Measurements from ENCODE around the gene CLEC4M. TPM values are rescaled to one million over a fixed set of nuclear protein-coding genes. Genes with fewer than 3 reads are reported as not detected.

CLEC4M gene
- total and polyA plus RNA-seq, 2 donors: not detected

GRCh38 chr19:7771072-7771471 lies 8.0 kb downstream of the CLEC4M start:
- no peaks in the 10 kb centered on the region for H3K36me3 ChIP-seq (ENCODE audit: insufficient read depth)
- WGBS: 72% methylated on average over 8 of the region's 8 CpGs
- H3K4me1 ChIP-seq (ENCODE audit: insufficient read depth): no peaks in the 10 kb centered on the region
- H3K4me3 ChIP-seq (ENCODE audit: low read depth, low read length): no peak overlapping the region
- no peak overlapping the region for H3K27ac ChIP-seq (ENCODE audit: low read depth)
- no peak for DNase-seq (ENCODE audit: extremely low spot score)

GRCh38 chr19:7772752-7773291 lies 9.8 kb downstream of the CLEC4M start:
- no peaks in the 10 kb centered on the region for H3K4me1 ChIP-seq (ENCODE audit: insufficient read depth)

GRCh38 chr19:7773841-7774240 lies 10.8 kb downstream of the CLEC4M start:
- Histone ChIP-seq H3K27ac (ENCODE audit: low read depth) (no peak overlapping the region), H3K36me3 (ENCODE audit: insufficient read depth) (no peaks in the 10 kb centered on the region), H3K4me1 (ENCODE audit: insufficient read depth) (no peaks in the 10 kb centered on the region), H3K4me3 (ENCODE audit: low read depth, low read length) (no peak overlapping the region)
- 69% methylated on average over 9 of the region's 9 CpGs for WGBS
- no peak for DNase-seq (ENCODE audit: extremely low spot score)

More at GRCh38 chr19:7772752-7773291, 9.8 kb downstream of the CLEC4M start:
- DNase-seq (ENCODE audit: extremely low spot score): no peak
- Histone ChIP-seq H3K36me3 (ENCODE audit: insufficient read depth) (no peaks in the 10 kb centered on the region), H3K27ac (ENCODE audit: low read depth) (no peak overlapping the region), H3K4me3 (ENCODE audit: low read depth, low read length) (no peak overlapping the region)
- WGBS: 36% methylated on average over 8 of the region's 8 CpGs

GRCh38 chr19:7775761-7776160 lies 12.7 kb downstream of the CLEC4M start:
- H3K36me3 ChIP-seq (ENCODE audit: insufficient read depth): no peaks in the 10 kb centered on the region
- DNase-seq (ENCODE audit: extremely low spot score): no peak
- 90% methylated on average over 9 of the region's 9 CpGs for WGBS
- no peak overlapping the region for H3K4me3 ChIP-seq (ENCODE audit: low read depth, low read length)
- H3K27ac ChIP-seq (ENCODE audit: low read depth): no peak overlapping the region
- no peaks in the 10 kb centered on the region for H3K4me1 ChIP-seq (ENCODE audit: insufficient read depth)

GRCh38 chr19:7778081-7778480 lies 15.0 kb downstream of the CLEC4M start:
- 67% methylated on average over 5 of the region's 5 CpGs for WGBS
- Histone ChIP-seq H3K4me1 (ENCODE audit: insufficient read depth) (no peaks in the 10 kb centered on the region), H3K27ac (ENCODE audit: low read depth) (no peak overlapping the region), H3K4me3 (ENCODE audit: low read depth, low read length) (no peak overlapping the region), H3K36me3 (ENCODE audit: insufficient read depth) (no peaks in the 10 kb centered on the region)
- DNase-seq (ENCODE audit: extremely low spot score): no peak

GRCh38 chr19:7779631-7780486 lies 16.8 kb downstream of the CLEC4M start:
- no peak overlapping the region for H3K27ac ChIP-seq (ENCODE audit: low read depth)
- no peaks in the 10 kb centered on the region for H3K4me1 ChIP-seq (ENCODE audit: insufficient read depth)
- H3K4me3 ChIP-seq (ENCODE audit: low read depth, low read length): no peak overlapping the region
- 71% methylated on average over 26 of the region's 26 CpGs for WGBS
- DNase-seq (ENCODE audit: extremely low spot score): no peak
- no peaks in the 10 kb centered on the region for H3K36me3 ChIP-seq (ENCODE audit: insufficient read depth)

GRCh38 chr19:7781157-7781556 lies 18.1 kb downstream of the CLEC4M start:
- no peak overlapping the region for H3K4me3 ChIP-seq (ENCODE audit: low read depth, low read length)
- no peak for DNase-seq (ENCODE audit: extremely low spot score)
- WGBS: 27% methylated on average over 12 of the region's 12 CpGs
- no peak overlapping the region for H3K27ac ChIP-seq (ENCODE audit: low read depth)
- H3K4me1 ChIP-seq (ENCODE audit: insufficient read depth): no peaks in the 10 kb centered on the region
- no peaks in the 10 kb centered on the region for H3K36me3 ChIP-seq (ENCODE audit: insufficient read depth)

GRCh38 chr19:7783991-7784423 lies 21.0 kb downstream of the CLEC4M start:
- 19% methylated on average over 8 of the region's 8 CpGs for WGBS
- H3K36me3 ChIP-seq (ENCODE audit: insufficient read depth): no peaks in the 10 kb centered on the region
- H3K4me1 ChIP-seq (ENCODE audit: insufficient read depth): no peaks in the 10 kb centered on the region
- no peak overlapping the region for H3K4me3 ChIP-seq (ENCODE audit: low read depth, low read length)
- H3K27ac ChIP-seq (ENCODE audit: low read depth): no peak overlapping the region
- no peak for DNase-seq (ENCODE audit: extremely low spot score)

GRCh38 chr19:7784856-7785255 lies 21.8 kb downstream of the CLEC4M start:
- no peak overlapping the region for H3K4me3 ChIP-seq (ENCODE audit: low read depth, low read length)
- no peak for DNase-seq (ENCODE audit: extremely low spot score)
- H3K4me1 ChIP-seq (ENCODE audit: insufficient read depth): no peaks in the 10 kb centered on the region
- H3K36me3 ChIP-seq (ENCODE audit: insufficient read depth): no peaks in the 10 kb centered on the region
- H3K27ac ChIP-seq (ENCODE audit: low read depth): no peak overlapping the region

GRCh38 chr19:7787141-7787540 lies 24.1 kb downstream of the CLEC4M start:
- no peak for DNase-seq (ENCODE audit: extremely low spot score)
- 23% methylated on average over 10 of the region's 10 CpGs for WGBS

GRCh38 chr19:7787602-7788177 lies 24.6 kb downstream of the CLEC4M start:
- H3K36me3 ChIP-seq (ENCODE audit: insufficient read depth): no peaks in the 10 kb centered on the region
- no peak for DNase-seq (ENCODE audit: extremely low spot score)
- no peak overlapping the region for H3K27ac ChIP-seq (ENCODE audit: low read depth)
- H3K4me3 ChIP-seq (ENCODE audit: low read depth, low read length): no peak overlapping the region
- H3K4me1 ChIP-seq (ENCODE audit: insufficient read depth): no peaks in the 10 kb centered on the region
- WGBS: 11% methylated on average over 22 of the region's 22 CpGs

More at GRCh38 chr19:7787141-7787540, 24.1 kb downstream of the CLEC4M start:
- no peak overlapping the region for H3K27ac ChIP-seq (ENCODE audit: low read depth)
- no peaks in the 10 kb centered on the region for H3K4me1 ChIP-seq (ENCODE audit: insufficient read depth)
- no peaks in the 10 kb centered on the region for H3K36me3 ChIP-seq (ENCODE audit: insufficient read depth)
- no peak overlapping the region for H3K4me3 ChIP-seq (ENCODE audit: low read depth, low read length)

GRCh38 chr19:7788178-7788932 lies 25.3 kb downstream of the CLEC4M start:
- no peaks in the 10 kb centered on the region for H3K36me3 ChIP-seq (ENCODE audit: insufficient read depth)
- WGBS: 2% methylated on average over 67 of the region's 67 CpGs
- H3K4me1 ChIP-seq (ENCODE audit: insufficient read depth): no peaks in the 10 kb centered on the region
- H3K4me3 ChIP-seq (ENCODE audit: low read depth, low read length): no peak overlapping the region
- DNase-seq (ENCODE audit: extremely low spot score): no peak
- no peak overlapping the region for H3K27ac ChIP-seq (ENCODE audit: low read depth)

GRCh38 chr19:7788933-7789323 lies 25.9 kb downstream of the CLEC4M start:
- Histone ChIP-seq H3K4me3 (ENCODE audit: low read depth, low read length) (no peak overlapping the region), H3K27ac (ENCODE audit: low read depth) (no peak overlapping the region), H3K4me1 (ENCODE audit: insufficient read depth) (no peaks in the 10 kb centered on the region), H3K36me3 (ENCODE audit: insufficient read depth) (no peaks in the 10 kb centered on the region)
- 1% methylated on average over 23 of the region's 23 CpGs for WGBS
- DNase-seq (ENCODE audit: extremely low spot score): no peak
